Endometrial microvascular endothelial cells (primary cell): ENCODE data around the gene DNAJB6. TPM values are rescaled to one million over a fixed set of nuclear protein-coding genes. Genes with fewer than 3 reads are reported as not detected.

Source experiments
- in situ Hi-C: cut with HindIII; loops from 2 replicates; pipeline ENCODE4 v1.10.0; 2017; ENCODE audit warnings: low sequenced_read_pairs, low pct_unique_long_range_greater_than_20kb; ENCODE audit errors: inconsistent ontology term
- total RNA-seq: library from RNA; depleted of rRNA; stranded (reverse); fragments of >200 nt; gene quantifications from one replicate; pipeline ENCODE4 v1.2.3, GENCODE V29; 2015; ENCODE audit errors: inconsistent ontology term

Gene DNAJB6
- total RNA-seq, 1 donor from 2014 or later = 132 TPM

- in situ Hi-C loops = no loop called here
These were observed 53.3 kb downstream of the DNAJB6 start for GRCh38 chr7:157389951-157390730.

GRCh38 chr7:157391036-157391710 lies 54.4 kb downstream of the DNAJB6 start:
- in situ Hi-C loops = no loop called here

GRCh38 chr7:157392256-157393037 lies 55.6 kb downstream of the DNAJB6 start:
- in situ Hi-C loops = no loop called here

GRCh38 chr7:157394246-157395191 lies 57.7 kb downstream of the DNAJB6 start:
- in situ Hi-C loops = no loop called here

GRCh38 chr7:157395206-157395605 lies 58.4 kb downstream of the DNAJB6 start:
- in situ Hi-C loops = no loop called here

GRCh38 chr7:157396316-157397035 lies 59.7 kb downstream of the DNAJB6 start:
- in situ Hi-C loops = no loop called here

GRCh38 chr7:157397036-157397720 lies 60.4 kb downstream of the DNAJB6 start:
- in situ Hi-C loops = no loop called here

GRCh38 chr7:157397731-157398691 lies 61.2 kb downstream of the DNAJB6 start:
- in situ Hi-C loops = no loop called here

- in situ Hi-C loops = no loop called here
These were observed 62.4 kb downstream of the DNAJB6 start for GRCh38 chr7:157399086-157399687.

- in situ Hi-C loops = no loop called here
These were observed 63.5 kb downstream of the DNAJB6 start for GRCh38 chr7:157400171-157400860.

GRCh38 chr7:157401567-157402387 lies 65.0 kb downstream of the DNAJB6 start:
- in situ Hi-C loops = no loop called here

- in situ Hi-C loops = no loop called here
These were observed 65.5 kb downstream of the DNAJB6 start for GRCh38 chr7:157402388-157402703.

- in situ Hi-C loops = no loop called here
These were observed 66.2 kb downstream of the DNAJB6 start for GRCh38 chr7:157402911-157403534.

GRCh38 chr7:157403646-157404401 lies 67.0 kb downstream of the DNAJB6 start:
- in situ Hi-C loops = no loop called here
